ENCODE results near the gene PRKAG2. TPM values are rescaled to one million over a fixed set of nuclear protein-coding genes. Genes with fewer than 3 reads are reported as not detected.
A peak's percentile ranks its signal among the peaks of the same experiment; 100 is the strongest.

Gene PRKAG2
- total RNA-seq, 2 donors from 2014 or later, result 21.6 to 31.7 TPM

DNA sequence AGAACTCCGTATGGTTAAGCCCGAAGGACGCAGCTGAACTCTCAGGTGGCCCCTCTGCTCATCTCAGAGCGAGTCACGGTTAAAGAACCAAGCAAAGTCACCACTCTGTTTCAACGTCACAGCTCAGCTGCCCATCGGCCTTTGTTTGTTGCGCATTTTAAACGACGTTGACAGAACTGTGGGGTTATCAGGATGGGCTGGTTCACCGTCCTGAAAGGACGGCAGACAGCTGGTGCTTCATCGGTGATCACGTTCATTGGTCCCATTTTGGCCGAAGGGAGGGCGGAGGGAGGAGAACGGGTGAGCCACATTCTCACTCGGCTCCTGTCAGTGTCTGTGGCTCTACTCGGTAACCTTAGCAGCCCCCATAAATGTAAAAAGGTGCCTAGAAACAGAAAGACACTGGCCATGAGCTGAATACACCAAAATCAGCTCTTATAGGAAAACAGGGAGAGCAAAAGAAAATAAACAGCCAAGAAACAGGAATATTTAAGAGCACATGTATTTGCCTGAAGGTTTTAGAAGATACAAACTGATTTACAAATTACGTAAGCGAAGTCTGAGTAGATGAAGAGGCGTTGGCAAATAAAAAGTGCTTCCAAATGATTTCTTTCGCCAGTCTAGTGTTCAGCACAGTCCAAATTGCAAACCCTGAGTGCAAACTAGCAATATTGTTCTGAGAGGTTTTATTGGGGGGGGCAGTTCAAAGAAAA, 8.4 kb downstream of the PRKAG2 start:
- H3K36me3 Mint-ChIP-seq (ENCODE audit: low read depth), result no peaks in the 10 kb centered on the region
- H3K27ac Mint-ChIP-seq, result no peak overlapping the region
- ATAC-seq (replicated peaks), result no peak
- H3K4me3 Mint-ChIP-seq, result no peak overlapping the region
- no peaks in the 10 kb centered on the region for H3K9me3 Mint-ChIP-seq
- peaks cover 18% of the 10 kb centered on the region for H3K4me1 Mint-ChIP-seq
- no peaks in the 10 kb centered on the region for H3K27me3 Mint-ChIP-seq

DNA sequence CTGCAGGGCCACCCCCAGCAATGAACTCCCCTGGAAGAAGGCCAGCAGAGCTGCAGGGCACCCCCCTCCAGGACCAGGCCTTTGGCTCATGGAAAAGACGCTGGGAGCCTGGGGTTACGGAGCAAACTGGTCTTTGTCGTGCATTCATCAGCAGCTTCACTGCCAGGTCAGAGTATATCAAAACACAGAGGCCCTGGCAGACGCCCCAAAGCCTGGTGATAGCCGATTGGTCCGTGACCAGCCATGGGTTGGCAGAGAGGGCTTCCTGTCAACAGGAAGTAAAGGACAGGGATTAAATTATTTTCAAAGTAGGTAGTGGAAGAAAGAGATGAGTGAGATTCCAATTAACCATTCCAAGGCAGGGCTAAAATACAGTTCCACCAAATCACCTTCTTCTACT, 9.0 kb downstream of the PRKAG2 start:
- Mint-ChIP-seq H3K27ac (no peak overlapping the region), H3K27me3 (no peaks in the 10 kb centered on the region), H3K9me3 (no peaks in the 10 kb centered on the region), H3K36me3 (ENCODE audit: low read depth) (no peaks in the 10 kb centered on the region), H3K4me1 (peaks cover 18% of the 10 kb centered on the region), H3K4me3 (no peak overlapping the region)
- no peak for ATAC-seq (replicated peaks)

DNA sequence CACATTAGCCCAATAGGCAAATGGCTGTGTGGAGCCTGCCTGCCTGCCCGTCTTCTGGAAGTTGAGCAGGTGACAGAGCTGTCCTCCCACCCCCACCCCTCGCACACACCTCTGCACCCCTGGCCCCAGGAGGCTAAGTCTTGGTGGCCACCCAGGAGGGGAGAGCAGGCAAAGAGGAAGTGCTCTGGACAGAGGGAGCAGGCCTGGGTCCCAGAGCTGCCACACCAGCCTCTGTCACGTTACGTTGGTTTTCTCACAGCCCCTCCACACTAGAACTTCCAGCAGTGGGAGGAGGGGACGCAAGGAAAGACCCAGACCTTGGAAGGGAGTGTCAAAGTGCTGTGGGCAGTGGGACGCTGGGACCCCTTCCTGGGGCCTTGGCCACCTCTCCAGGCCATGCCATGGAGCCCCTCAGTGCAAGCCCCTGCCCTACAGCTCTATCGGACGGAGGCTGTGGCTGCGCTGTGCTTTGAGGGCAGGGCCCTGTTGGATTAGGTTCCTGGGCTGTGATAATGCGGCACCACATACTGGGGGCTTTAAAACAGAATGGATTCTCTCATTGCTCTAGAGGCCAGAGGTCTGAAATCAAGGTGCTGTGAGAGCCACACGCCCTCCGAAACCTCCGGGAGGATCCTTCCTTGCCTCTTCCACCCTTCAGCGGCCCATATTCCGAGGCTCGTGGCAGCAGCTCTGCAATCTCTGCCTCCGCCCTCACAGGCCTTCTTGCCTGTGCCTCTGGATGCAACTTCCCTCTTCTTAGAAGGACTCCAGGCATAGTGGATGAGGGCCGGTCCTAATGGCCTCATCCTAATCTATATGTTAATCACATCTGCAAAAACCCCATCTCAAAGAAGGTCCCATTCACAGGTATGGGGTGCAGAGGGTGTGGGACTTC, 9.9 kb downstream of the PRKAG2 start:
- no peak overlapping the region for H3K4me3 Mint-ChIP-seq
- no peaks in the 10 kb centered on the region for H3K36me3 Mint-ChIP-seq (ENCODE audit: low read depth)
- H3K27ac Mint-ChIP-seq, result no peak overlapping the region
- no peaks in the 10 kb centered on the region for H3K27me3 Mint-ChIP-seq
- no peaks in the 10 kb centered on the region for H3K9me3 Mint-ChIP-seq
- ATAC-seq (replicated peaks), result no peak
- peaks cover 16% of the 10 kb centered on the region for H3K4me1 Mint-ChIP-seq

DNA sequence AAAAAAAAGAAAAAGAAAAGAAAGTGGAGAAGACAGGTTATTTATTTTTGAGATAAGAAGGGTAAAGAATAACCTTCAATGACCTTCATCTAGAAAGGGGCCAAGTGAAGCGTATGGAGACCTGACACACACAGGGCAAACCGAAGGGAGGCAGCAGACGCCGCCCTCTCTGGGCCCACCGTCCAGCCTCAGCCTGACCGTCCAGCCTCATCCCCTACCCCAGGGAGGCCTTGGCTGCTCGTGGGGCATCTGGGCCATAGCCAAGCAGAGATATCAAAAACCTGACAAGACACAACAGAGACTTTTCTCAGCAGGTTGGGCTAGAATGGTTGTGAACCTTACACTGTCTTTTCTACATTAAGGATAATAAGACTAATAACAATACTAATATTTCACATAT, 10.9 kb downstream of the PRKAG2 start:
- no peaks in the 10 kb centered on the region for H3K9me3 Mint-ChIP-seq
- H3K4me1 Mint-ChIP-seq, result peaks cover 8% of the 10 kb centered on the region
- H3K36me3 Mint-ChIP-seq (ENCODE audit: low read depth), result no peaks in the 10 kb centered on the region
- no peak for ATAC-seq (replicated peaks)
- no peaks in the 10 kb centered on the region for H3K27me3 Mint-ChIP-seq
- no peak overlapping the region for H3K27ac Mint-ChIP-seq
- H3K4me3 Mint-ChIP-seq, result no peak overlapping the region

DNA sequence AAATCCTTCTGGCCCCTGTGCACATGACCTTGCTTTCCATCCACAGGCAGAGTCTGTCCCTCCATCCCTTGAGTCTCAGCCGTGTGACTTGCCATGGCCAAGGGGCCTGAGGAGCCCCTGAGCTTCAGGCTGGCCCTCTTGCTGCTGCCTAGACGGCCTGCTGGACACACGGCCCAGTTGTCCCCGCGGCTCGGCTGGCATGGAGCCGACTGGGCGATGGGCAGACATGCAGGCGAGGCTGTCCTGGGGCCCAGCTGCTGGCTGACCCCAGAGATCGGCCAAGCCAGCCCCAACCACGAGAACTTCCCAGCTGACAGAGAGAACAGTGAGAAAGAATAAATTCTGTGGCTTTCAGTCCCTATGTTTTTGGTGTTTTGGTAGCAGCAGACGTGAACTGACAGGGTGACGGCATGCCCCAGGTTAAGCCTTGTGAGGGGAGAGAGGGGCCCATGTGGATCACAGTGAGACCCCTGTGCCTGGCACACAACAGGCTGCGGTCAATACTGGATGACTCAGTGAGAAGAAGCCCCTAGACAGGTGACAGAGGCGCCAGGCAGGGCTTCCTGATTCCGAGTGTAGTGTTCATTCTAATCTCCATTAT, 11.7 kb downstream of the PRKAG2 start:
- no peak for ATAC-seq (replicated peaks)
- H3K9me3 Mint-ChIP-seq, result no peaks in the 10 kb centered on the region
- no peaks in the 10 kb centered on the region for H3K36me3 Mint-ChIP-seq (ENCODE audit: low read depth)
- H3K27me3 Mint-ChIP-seq, result no peaks in the 10 kb centered on the region
- no peak overlapping the region for H3K4me3 Mint-ChIP-seq
- H3K27ac Mint-ChIP-seq, result no peak overlapping the region
- H3K4me1 Mint-ChIP-seq, result peaks cover 5% of the 10 kb centered on the region

DNA sequence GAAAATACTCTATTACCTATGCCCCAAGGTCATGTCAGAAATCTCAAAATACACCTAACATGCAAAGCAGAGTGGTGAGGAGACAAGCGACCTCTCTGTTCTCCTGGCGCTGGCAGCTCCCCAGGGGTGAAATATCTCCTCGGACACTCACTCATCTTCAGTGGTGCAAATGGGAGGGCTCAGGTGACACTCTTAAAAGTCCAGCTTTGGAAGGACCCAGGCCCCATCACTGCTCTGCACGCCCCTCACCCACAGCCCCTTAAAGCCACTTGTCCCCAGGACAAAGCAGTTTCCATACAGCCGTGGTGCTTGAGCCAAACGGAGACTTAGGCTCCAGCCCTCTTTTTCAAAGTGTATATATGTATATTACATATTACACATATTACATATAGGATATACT, 12.4 kb downstream of the PRKAG2 start:
- Mint-ChIP-seq H3K4me1 (peaks cover 5% of the 10 kb centered on the region), H3K27me3 (no peaks in the 10 kb centered on the region), H3K27ac (no peak overlapping the region), H3K36me3 (ENCODE audit: low read depth) (no peaks in the 10 kb centered on the region), H3K9me3 (no peaks in the 10 kb centered on the region), H3K4me3 (no peak overlapping the region)
- no peak for ATAC-seq (replicated peaks)

DNA sequence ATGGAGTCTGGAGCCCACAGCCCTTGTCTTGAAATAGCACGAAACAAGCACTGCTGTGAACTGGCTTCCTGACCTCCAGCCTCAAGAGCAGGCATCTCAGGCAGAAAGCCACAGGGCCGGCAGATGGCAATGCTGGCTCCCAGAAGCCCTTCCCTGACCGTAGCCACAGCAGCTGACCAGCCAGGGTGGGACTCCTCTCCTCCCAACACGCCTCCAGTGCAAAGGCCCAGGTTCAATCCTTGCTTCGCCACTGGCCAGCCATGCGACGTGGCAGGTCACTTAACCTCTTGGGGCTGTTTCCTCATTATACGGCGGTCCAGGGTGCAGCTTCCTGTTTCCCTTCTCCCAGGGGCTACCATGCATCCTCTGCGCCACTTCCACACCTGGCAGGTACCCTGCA, 12.8 kb downstream of the PRKAG2 start:
- no peaks in the 10 kb centered on the region for H3K36me3 Mint-ChIP-seq (ENCODE audit: low read depth)
- peaks cover 5% of the 10 kb centered on the region for H3K4me1 Mint-ChIP-seq
- no peak for ATAC-seq (replicated peaks)
- H3K27me3 Mint-ChIP-seq, result no peaks in the 10 kb centered on the region
- H3K9me3 Mint-ChIP-seq, result no peaks in the 10 kb centered on the region
- no peak overlapping the region for H3K27ac Mint-ChIP-seq
- no peak overlapping the region for H3K4me3 Mint-ChIP-seq

DNA sequence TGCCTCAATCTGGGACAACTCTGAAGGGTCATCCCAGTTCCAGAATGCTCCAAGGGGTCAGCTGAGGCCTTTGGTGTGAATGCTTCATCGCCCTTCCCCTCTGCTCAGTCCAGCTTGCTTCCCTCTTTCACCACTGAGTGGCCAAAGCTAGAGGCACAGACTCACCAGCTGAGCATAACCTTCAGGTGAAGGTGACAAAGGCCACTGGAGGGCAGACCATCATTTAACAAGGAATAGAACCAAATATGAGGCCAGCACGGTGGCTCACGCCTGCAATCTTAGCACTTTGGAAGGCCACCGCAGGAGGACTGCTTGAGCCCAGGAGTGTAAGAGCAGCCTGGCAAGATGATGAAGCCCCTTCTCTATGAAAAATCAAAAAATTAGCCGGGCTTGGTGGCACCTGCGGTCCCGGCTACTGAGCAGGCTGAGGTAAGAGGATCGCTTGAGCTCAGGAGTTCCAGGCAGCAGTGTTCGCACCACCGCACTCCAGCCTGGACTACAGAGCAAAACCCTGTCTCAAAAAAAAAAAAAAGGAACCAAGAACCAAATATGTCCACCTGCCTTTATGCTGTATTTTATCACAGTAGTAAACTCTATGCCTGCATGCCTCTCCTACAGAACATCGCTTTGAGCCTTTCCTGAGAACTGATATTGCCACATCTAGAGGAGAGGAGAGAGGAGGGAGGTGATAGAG, 13.4 kb downstream of the PRKAG2 start:
- H3K4me1 Mint-ChIP-seq, result peaks cover 5% of the 10 kb centered on the region
- no peaks in the 10 kb centered on the region for H3K9me3 Mint-ChIP-seq
- no peak overlapping the region for H3K4me3 Mint-ChIP-seq
- ATAC-seq (replicated peaks), result peak; percentile 35
- no peaks in the 10 kb centered on the region for H3K27me3 Mint-ChIP-seq
- H3K36me3 Mint-ChIP-seq (ENCODE audit: low read depth), result no peaks in the 10 kb centered on the region
- H3K27ac Mint-ChIP-seq, result no peak overlapping the region

DNA sequence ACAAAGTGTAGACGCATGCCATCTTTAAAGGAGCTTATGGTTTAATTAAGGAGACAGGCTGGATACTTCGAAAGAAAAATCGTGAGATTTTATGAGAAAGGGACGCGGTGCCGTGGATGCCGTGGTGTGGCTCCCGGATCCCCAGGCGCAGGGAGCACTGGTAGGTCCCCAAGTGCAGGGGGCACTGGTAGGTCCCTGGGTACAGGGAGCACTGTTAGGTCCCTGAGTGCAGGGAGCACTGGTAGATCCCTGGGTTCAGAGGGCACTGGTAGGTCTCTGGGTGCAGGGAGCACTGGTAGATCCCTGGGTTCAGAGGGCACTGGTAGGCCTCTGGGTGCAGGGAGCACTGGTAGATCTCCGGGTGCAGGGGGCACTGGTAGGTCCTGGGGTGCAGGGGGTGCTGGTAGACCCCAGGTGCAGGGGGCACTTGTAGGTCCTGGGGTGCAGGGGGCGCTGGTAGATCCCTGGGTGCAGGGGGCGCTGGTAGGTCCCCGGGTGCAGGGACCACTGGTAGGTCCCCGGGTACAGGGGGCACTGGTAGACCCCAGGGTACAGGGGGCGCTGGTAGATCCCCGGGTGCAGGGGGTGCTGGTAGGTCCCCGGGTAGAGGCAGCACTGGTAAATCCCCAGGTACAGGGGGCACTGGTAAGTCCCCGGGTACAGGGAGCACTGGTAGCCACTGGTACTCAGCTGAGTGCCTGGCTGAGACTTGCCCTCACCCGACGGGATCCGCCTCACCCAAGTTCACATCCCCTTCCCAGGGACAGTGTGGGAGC, 14.1 kb downstream of the PRKAG2 start:
- H3K4me1 Mint-ChIP-seq, result peaks cover 3% of the 10 kb centered on the region
- H3K27ac Mint-ChIP-seq, result no peak overlapping the region
- H3K27me3 Mint-ChIP-seq, result no peaks in the 10 kb centered on the region
- no peaks in the 10 kb centered on the region for H3K36me3 Mint-ChIP-seq (ENCODE audit: low read depth)
- ATAC-seq (replicated peaks), result no peak
- H3K9me3 Mint-ChIP-seq, result no peaks in the 10 kb centered on the region
- no peak overlapping the region for H3K4me3 Mint-ChIP-seq

DNA sequence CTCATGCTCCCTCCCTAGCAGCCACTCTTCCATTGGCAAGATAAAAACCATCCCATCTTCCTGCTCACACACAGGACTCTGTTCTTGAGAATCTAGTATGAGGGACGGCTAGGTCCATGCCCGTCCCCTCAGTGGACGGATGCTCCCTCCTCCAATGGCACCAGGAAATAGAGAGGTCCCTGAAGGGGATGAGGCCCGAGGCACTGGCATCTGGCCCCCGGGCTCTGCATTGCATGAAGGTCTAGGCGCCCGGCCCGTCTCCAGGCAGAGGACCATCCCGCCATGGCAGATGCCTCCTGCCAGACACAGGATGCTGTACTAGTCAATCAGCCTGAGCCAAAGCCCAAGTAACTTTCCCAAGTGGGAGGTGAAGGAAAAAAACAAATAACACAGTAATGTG, 15.0 kb downstream of the PRKAG2 start:
- Mint-ChIP-seq H3K27me3 (no peaks in the 10 kb centered on the region), H3K4me3 (no peak overlapping the region), H3K36me3 (ENCODE audit: low read depth) (no peaks in the 10 kb centered on the region), H3K9me3 (no peaks in the 10 kb centered on the region), H3K4me1 (peaks cover under 1% of the 10 kb centered on the region), H3K27ac (no peak overlapping the region)
- ATAC-seq (replicated peaks), result no peak

DNA sequence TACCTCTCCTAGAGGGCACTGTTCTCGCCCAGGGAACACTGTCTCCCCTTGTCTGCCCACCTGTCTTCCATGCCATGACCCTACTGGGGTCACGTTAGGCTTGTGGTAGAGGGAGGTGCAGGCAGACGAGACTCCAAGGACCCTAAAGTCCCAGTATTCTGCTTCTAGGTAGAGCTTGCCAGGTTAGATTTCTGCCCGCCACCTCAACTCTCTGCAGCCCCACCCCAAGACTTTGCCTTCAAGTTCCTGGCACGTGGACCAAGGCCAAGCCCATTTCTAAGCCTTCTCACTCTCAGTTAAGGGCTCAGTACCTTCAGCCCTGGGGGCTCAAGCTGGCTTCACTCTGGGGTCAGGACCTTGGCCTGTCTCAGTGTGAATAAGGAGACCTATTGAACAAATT, 16.1 kb downstream of the PRKAG2 start:
- no peak overlapping the region for H3K4me3 Mint-ChIP-seq

DNA sequence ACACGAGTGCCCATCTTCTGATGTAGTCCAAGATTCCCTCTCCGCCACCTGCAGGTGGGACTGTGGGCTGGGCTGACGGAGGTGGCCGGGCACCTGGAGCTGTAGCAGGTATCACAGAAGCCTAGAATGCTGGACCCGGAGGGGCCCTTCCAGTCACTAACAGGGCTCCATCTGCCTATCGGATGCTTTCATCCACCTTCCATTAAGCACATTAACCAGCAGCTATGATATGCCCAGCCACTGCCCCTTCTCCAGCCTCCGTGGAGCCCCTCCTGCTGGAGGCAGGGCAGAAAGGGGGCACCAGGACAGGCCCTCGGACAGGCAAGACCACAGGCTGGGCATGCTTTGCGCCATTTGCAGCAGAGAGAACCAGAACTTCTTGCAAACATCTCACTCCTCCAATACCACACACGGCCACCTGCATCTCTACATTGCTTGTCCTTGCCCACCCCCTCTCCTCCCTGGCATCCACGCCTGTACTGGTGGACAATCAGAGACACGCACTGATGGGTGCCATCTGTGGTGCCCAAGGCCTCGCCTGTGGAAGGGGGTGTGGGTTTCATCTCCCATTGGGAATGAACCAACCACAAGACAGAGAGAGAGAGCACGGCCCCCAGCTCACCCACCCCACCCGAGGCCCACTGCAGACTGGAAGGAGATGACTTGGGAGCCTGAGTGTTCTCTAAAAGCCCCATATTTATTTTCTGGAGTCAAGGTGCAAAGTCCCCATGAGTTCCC, 16.8 kb downstream of the PRKAG2 start:
- Mint-ChIP-seq H3K27me3 (no peaks in the 10 kb centered on the region), H3K4me1 (peaks cover 6% of the 10 kb centered on the region), H3K9me3 (no peaks in the 10 kb centered on the region), H3K36me3 (ENCODE audit: low read depth) (no peaks in the 10 kb centered on the region), H3K4me3 (no peak overlapping the region), H3K27ac (no peak overlapping the region)
- no peak for ATAC-seq (replicated peaks)

More for the DNA sequence above, 16.1 kb downstream of the PRKAG2 start:
- Mint-ChIP-seq H3K27me3 (no peaks in the 10 kb centered on the region), H3K36me3 (ENCODE audit: low read depth) (no peaks in the 10 kb centered on the region), H3K27ac (peak overlapping the region; percentile 20), H3K4me1 (peaks cover 6% of the 10 kb centered on the region), H3K9me3 (no peaks in the 10 kb centered on the region)
- ATAC-seq (replicated peaks), result no peak

DNA sequence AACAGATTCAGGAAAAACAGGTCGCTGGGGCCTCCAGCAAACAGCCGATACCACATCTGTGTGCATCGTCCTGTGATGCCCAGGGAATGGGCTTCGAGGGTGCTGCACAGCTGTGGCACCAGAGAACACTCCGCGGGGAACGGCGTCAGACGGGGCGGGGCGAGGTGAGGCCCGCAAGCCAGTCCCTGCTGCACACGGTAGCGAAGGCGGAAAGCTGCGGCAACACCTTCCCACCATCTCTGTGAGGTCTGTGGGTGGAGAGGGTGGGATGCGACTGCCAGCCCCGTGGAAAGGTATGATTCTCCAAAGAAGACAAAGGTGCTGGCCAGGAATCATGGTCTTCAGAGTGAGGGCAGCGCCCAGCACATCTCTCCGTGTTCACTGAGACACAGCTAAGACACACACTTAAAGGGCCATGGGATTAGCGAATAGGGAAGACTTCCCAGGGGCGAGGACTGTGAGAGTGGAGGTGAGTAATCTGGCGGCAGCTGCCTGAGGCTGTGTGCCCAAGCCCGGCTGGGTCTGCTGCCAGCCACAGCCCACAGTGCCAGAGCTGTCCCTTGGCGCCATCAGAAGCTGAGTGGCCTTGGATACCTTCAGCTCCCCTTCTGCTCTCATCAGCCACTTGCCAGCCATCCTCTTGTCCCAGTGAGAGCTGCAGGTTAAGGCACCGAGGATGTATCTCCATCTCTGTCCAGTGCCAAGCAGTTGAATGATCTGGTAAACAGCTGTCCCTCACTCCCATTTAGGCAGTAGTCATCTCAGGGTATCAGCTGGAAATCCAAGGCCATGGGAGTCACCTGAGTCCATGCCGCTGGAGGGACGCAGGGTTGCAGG, 17.6 kb downstream of the PRKAG2 start:
- Mint-ChIP-seq H3K4me3 (no peak overlapping the region), H3K36me3 (ENCODE audit: low read depth) (no peaks in the 10 kb centered on the region), H3K27me3 (no peaks in the 10 kb centered on the region), H3K27ac (no peak overlapping the region), H3K9me3 (no peaks in the 10 kb centered on the region), H3K4me1 (peaks cover 6% of the 10 kb centered on the region)
- ATAC-seq (replicated peaks), result no peak
